Vagina (tissue), 2 donors: ENCODE data around the gene ESPNL. TPM values are rescaled to one million over a fixed set of nuclear protein-coding genes. Genes with fewer than 3 reads are reported as not detected.

Experiments used
- DNase-seq, 2 donors: peaks; one replicate each; pipeline ENCODE4 v3.0.0-alpha.2; 2017; ENCODE audit errors: extremely low spot score in 2 of 2
- H3K27ac ChIP-seq: fragments of 200-600 bp; sonication (generic); one replicate; pipeline ENCODE4 v1.5.1; 2019
- H3K27me3 ChIP-seq: fragments of 200-600 bp; sonication (generic); one replicate; pipeline ENCODE4 v1.5.1; 2019
- H3K36me3 ChIP-seq, 2 donors: fragments of 200-600 bp; sonication (generic); one replicate each; pipeline ENCODE4 v1.5.1; 2017 to 2019
- H3K4me1 ChIP-seq: fragments of 200-600 bp; sonication (generic); one replicate; pipeline ENCODE4 v1.5.1; 2019
- H3K4me3 ChIP-seq, 2 donors: fragments of 200-600 bp; sonication (generic); 1 replicate in 1 of 2; 2 replicates in 1 of 2; pipeline ENCODE4 v1.5.1; 2016 to 2019
- H3K9me3 ChIP-seq: fragments of 200-600 bp; sonication (generic); one replicate; pipeline ENCODE4 v1.5.1; 2019
- CTCF ChIP-seq, 3 experiments: fragments of 450-650 bp in 2 of 3; fragments of 200-600 bp in 1 of 3; sonication (generic) in 1 of 3; IDR thresholded peaks; one replicate each; pipeline ENCODE4 v1.5.1; 2017 to 2019; ENCODE audit warnings: antibody characterized with exemption in 3 of 3, mild to moderate bottlenecking in 2 of 3, moderate library complexity in 2 of 3
- POLR2A ChIP-seq, 2 donors: fragments of 450-650 bp; IDR thresholded peaks; one replicate each; pipeline ENCODE4 v1.6.1; 2017; ENCODE audit warnings: antibody characterized with exemption in 2 of 2, mild to moderate bottlenecking in 2 of 2, moderate library complexity in 2 of 2
- POLR2AphosphoS5 ChIP-seq, 2 donors: sonication (generic); formaldehyde crosslinking; IDR thresholded peaks; one replicate each; pipeline ENCODE4 v1.9.0; 2017; ENCODE audit warnings: antibody characterized with exemption in 2 of 2, mild to moderate bottlenecking in 2 of 2, low read depth in 1 of 2; ENCODE audit not compliant: insufficient read depth in 1 of 2
- intact Hi-C: fragments of 100-400 bp; cut with DNase I; formaldehyde crosslinking; loops from one replicate; pipeline ENCODE4 v1.15.1; 2023
- total RNA-seq: library from RNA; depleted of rRNA; stranded (reverse); fragments of >200 nt; gene quantifications from one replicate; pipeline ENCODE4 v1.2.3, GENCODE V29; 2016

The ESPNL gene
- total RNA-seq, 1 donor from 2014 or later: 0.74 TPM

- intact Hi-C loops: no loop called here
- Histone ChIP-seq H3K9me3 (no peaks in the 10 kb centered on the region), H3K4me1 (peaks cover 7% of the 10 kb centered on the region), H3K36me3 (no peaks in the 10 kb centered on the region), H3K27ac (no peak overlapping the region), H3K27me3 (no peaks in the 10 kb centered on the region), H3K4me3 (peak overlapping the region in 1 of 2 donors; percentile 33)
- no peak for DNase-seq
- TF ChIP-seq CTCF (IDR thresholded peaks at IDR 0.05) (no peak), POLR2AphosphoS5 (IDR thresholded peaks at IDR 0.05; ENCODE audit: insufficient read depth in 1 of 2, low read depth in 1 of 2) (no peak), POLR2A (IDR thresholded peaks at IDR 0.05) (no peak)
Measured at GRCh38 chr2:238163481-238164198, 63.5 kb downstream of the ESPNL start.

- Histone ChIP-seq H3K27ac (no peak overlapping the region), H3K4me3 (no peak overlapping the region), H3K27me3 (no peaks in the 10 kb centered on the region), H3K9me3 (no peaks in the 10 kb centered on the region), H3K36me3 (peaks cover 0 to 3% of the 10 kb centered on the region in 2 donors), H3K4me1 (peaks cover 16% of the 10 kb centered on the region)
- TF ChIP-seq POLR2AphosphoS5 (IDR thresholded peaks at IDR 0.05; ENCODE audit: insufficient read depth in 1 of 2, low read depth in 1 of 2) (no peak), POLR2A (IDR thresholded peaks at IDR 0.05) (no peak), CTCF (IDR thresholded peaks at IDR 0.05) (no peak)
- no peak for DNase-seq
- intact Hi-C loops: no loop called here
Measured at GRCh38 chr2:238164906-238165287, 64.8 kb downstream of the ESPNL start.

- intact Hi-C loops: no loop called here
- no peak overlapping the region for H3K4me3 ChIP-seq
- H3K27me3 ChIP-seq: no peaks in the 10 kb centered on the region
- no peak overlapping the region for H3K27ac ChIP-seq
- TF ChIP-seq CTCF (IDR thresholded peaks at IDR 0.05): no peak
- peaks cover 0 to 8% of the 10 kb centered on the region in 2 donors for H3K36me3 ChIP-seq
- H3K4me1 ChIP-seq: peaks cover 21% of the 10 kb centered on the region
- H3K9me3 ChIP-seq: no peaks in the 10 kb centered on the region
- no peak for DNase-seq
Measured at GRCh38 chr2:238165288-238165921, 65.3 kb downstream of the ESPNL start.

- no peak for TF ChIP-seq CTCF (IDR thresholded peaks at IDR 0.05)
- no peak for TF ChIP-seq POLR2AphosphoS5 (IDR thresholded peaks at IDR 0.05; ENCODE audit: insufficient read depth in 1 of 2, low read depth in 1 of 2)
- no peak for TF ChIP-seq POLR2A (IDR thresholded peaks at IDR 0.05)
- Histone ChIP-seq H3K27ac (no peak overlapping the region), H3K36me3 (peaks cover 0 to 15% of the 10 kb centered on the region in 2 donors), H3K9me3 (no peaks in the 10 kb centered on the region), H3K4me1 (peaks cover 28% of the 10 kb centered on the region), H3K4me3 (no peak overlapping the region), H3K27me3 (no peaks in the 10 kb centered on the region)
- intact Hi-C loops: no loop called here
- DNase-seq: no peak
Measured at GRCh38 chr2:238166391-238167343, 66.5 kb downstream of the ESPNL start.
